HK-2 (cell line): ENCODE measurements around the gene HAPSTR1.

Experiments used
- DNase-seq: peaks from one replicate; pipeline ENCODE4 v3.0.0-alpha.2; 2018; ENCODE audit not compliant: unreplicated experiment

The HAPSTR1 gene

GRCh38 chr16:9123401-9123800 is 32.0 kb downstream of the HAPSTR1 start:
- DNase-seq, result no peak

- DNase-seq, result no peak
Observed at GRCh38 chr16:9123871-9124270, 32.4 kb downstream of the HAPSTR1 start.

- no peak for DNase-seq
Observed at GRCh38 chr16:9124444-9124843, 33.0 kb downstream of the HAPSTR1 start.

- DNase-seq, result no peak
Observed at GRCh38 chr16:9124908-9125584, 33.6 kb downstream of the HAPSTR1 start.

GRCh38 chr16:9125658-9126505 is 34.4 kb downstream of the HAPSTR1 start:
- DNase-seq, result no peak

GRCh38 chr16:9126609-9127008 is 35.2 kb downstream of the HAPSTR1 start:
- no peak for DNase-seq

GRCh38 chr16:9128346-9129342 is 37.2 kb downstream of the HAPSTR1 start:
- DNase-seq, result no peak

- no peak for DNase-seq
Observed at GRCh38 chr16:9134306-9134705, 42.9 kb downstream of the HAPSTR1 start.

- DNase-seq, result peak; percentile 46
Observed at GRCh38 chr16:9134739-9135138, 43.3 kb downstream of the HAPSTR1 start.

- no peak for DNase-seq
Observed at GRCh38 chr16:9135797-9136196, 44.4 kb downstream of the HAPSTR1 start.

GRCh38 chr16:9136596-9136995 is 45.2 kb downstream of the HAPSTR1 start:
- no peak for DNase-seq

- DNase-seq, result no peak
Observed at GRCh38 chr16:9138021-9138680, 46.7 kb downstream of the HAPSTR1 start.

- DNase-seq, result peak; percentile 44
Observed at GRCh38 chr16:9138731-9139501, 47.5 kb downstream of the HAPSTR1 start.

- no peak for DNase-seq
Observed at GRCh38 chr16:9139965-9140364, 48.5 kb downstream of the HAPSTR1 start.
